B cell (primary cell): ENCODE results near the gene RCAN3. TPM values are rescaled to one million over a fixed set of nuclear protein-coding genes. Genes with fewer than 3 reads are reported as not detected.
"Not testable (repeated sequence)": the region's sequence is repeated elsewhere in the genome, so short reads cannot be mapped to it uniquely, and the experiment has no call there.

Experiments used
- ATAC-seq: fragments of 200-7000 bp; cut with Tn5 transposase; one replicate; pipeline ENCODE4 v1.10.0; 2021; ENCODE audit warnings: low read depth, mild to moderate bottlenecking, moderate number of reproducible peaks, moderate library complexity
- CTCF ChIA-PET: fragments of 350-600 bp; sonication (Branson Sonifier 250); formaldehyde crosslinking; loops from one replicate; lab custom pipeline; 2021; ENCODE audit warnings: antibody characterized with exemption, inconsistent platforms; lab: Charles Lee
- POLR2A ChIA-PET: fragments of 350-600 bp; sonication (Branson Sonifier 250); formaldehyde crosslinking; loops from one replicate; lab custom pipeline; 2021; ENCODE audit warnings: antibody characterized with exemption; lab: Charles Lee
- DNase-seq: peaks from one replicate; pipeline ENCODE4 v3.0.0; 2013
- H2AFZ ChIP-seq: 2 replicates; pipeline ENCODE4 v1.6.1; 2012; ENCODE audit warnings: mild to moderate bottlenecking, low read depth, low read length; ENCODE audit not compliant: insufficient read depth, poor library complexity, severe bottlenecking
- H3K27ac ChIP-seq, 2 donors: 1 replicate in 1 of 2; 2 replicates in 1 of 2; pipeline ENCODE4 v1.5.1; 2012 to 2013; ENCODE audit warnings: low read length in 2 of 2, mild to moderate bottlenecking in 2 of 2, moderate library complexity in 1 of 2
- H3K27me3 ChIP-seq, 4 experiments: fragments of 200-600 bp in 1 of 4; sonication (generic) in 1 of 4; replicated peaks in 1 of 4; 1 replicate in 2 of 4; 2 replicates in 2 of 4; pipeline versions ENCODE4 v1.6.1 to v1.7.0; 2013 to 2016; ENCODE audit warnings: low read length in 3 of 4, mild to moderate bottlenecking in 2 of 4, mixed read lengths in 1 of 4, moderate library complexity in 1 of 4; ENCODE audit not compliant: insufficient read depth in 4 of 4, control insufficient read depth in 3 of 4; ENCODE audit errors: control extremely low read depth in 1 of 4
- H3K36me3 ChIP-seq, 2 experiments: replicated peaks in 1 of 2; 1 replicate in 1 of 2; 2 replicates in 1 of 2; pipeline versions ENCODE4 v1.6.1 to v1.7.1; 2013; ENCODE audit warnings: low read length in 1 of 2; ENCODE audit not compliant: insufficient read depth in 2 of 2, control insufficient read depth in 1 of 2; ENCODE audit errors: control extremely low read depth in 1 of 2, extremely low read depth in 1 of 2
- H3K4me1 ChIP-seq, 2 donors: fragments of 200-600 bp in 1 of 2; sonication (generic) in 1 of 2; 1 replicate in 1 of 2; 2 replicates in 1 of 2; pipeline versions ENCODE4 v1.5.1 to v1.6.1; 2013 to 2017; ENCODE audit warnings: low read length in 2 of 2; ENCODE audit not compliant: control insufficient read depth in 2 of 2, insufficient read depth in 2 of 2
- H3K4me2 ChIP-seq: replicated peaks from 2 replicates; pipeline ENCODE3; 2012; ENCODE audit warnings: mild to moderate bottlenecking, low read depth, low read length; ENCODE audit not compliant: poor library complexity, severe bottlenecking
- H3K4me3 ChIP-seq, 5 experiments: fragments of 200-600 bp in 1 of 5; sonication (generic) in 1 of 5; 1 replicate in 3 of 5; 2 replicates in 2 of 5; pipeline versions ENCODE4 v1.5.1 to v1.7.0; 2011 to 2016; ENCODE audit warnings: low read length in 4 of 5, mild to moderate bottlenecking in 4 of 5, low read depth in 2 of 5, control low read depth in 1 of 5, moderate library complexity in 1 of 5; ENCODE audit not compliant: insufficient read depth in 1 of 5; ENCODE audit errors: control extremely low read depth in 1 of 5, extremely low read depth in 1 of 5
- H3K79me2 ChIP-seq: fragments of 200-600 bp; sonication (generic); one replicate; pipeline ENCODE4 v1.6.0; 2016; ENCODE audit warnings: low read length; ENCODE audit not compliant: control insufficient read depth, insufficient read depth
- H3K9ac ChIP-seq: fragments of 200-600 bp; sonication (generic); 2 replicates; pipeline ENCODE4 v1.6.1; 2017; ENCODE audit warnings: mild to moderate bottlenecking, low read length, moderate library complexity
- H3K9me3 ChIP-seq, 3 donors: one replicate each; pipeline versions ENCODE4 v1.6.1 to v1.7.1; 2013; ENCODE audit warnings: low read length in 2 of 3; ENCODE audit not compliant: control insufficient read depth in 2 of 3, insufficient read depth in 1 of 3; ENCODE audit errors: control extremely low read depth in 1 of 3
- H4K20me1 ChIP-seq: 2 replicates; pipeline ENCODE4 v1.6.0; 2012; ENCODE audit warnings: mild to moderate bottlenecking, low read length; ENCODE audit not compliant: insufficient read depth, control insufficient read depth, poor library complexity, severe bottlenecking
- H3K27ac Mint-ChIP-seq: one replicate; pipeline ENCODE4 v1.8.0; 2021; ENCODE audit warnings: mixed read lengths
- H3K27me3 Mint-ChIP-seq: one replicate; pipeline ENCODE4 v1.8.0; 2021; ENCODE audit warnings: mixed read lengths
- H3K4me1 Mint-ChIP-seq: one replicate; pipeline ENCODE4 v1.8.0; 2021; ENCODE audit warnings: mixed read lengths
- H3K4me3 Mint-ChIP-seq: one replicate; pipeline ENCODE4 v1.8.0; 2021; ENCODE audit warnings: mixed read lengths
- H3K9me3 Mint-ChIP-seq: one replicate; pipeline ENCODE4 v1.8.0; 2022; ENCODE audit warnings: mixed read lengths; ENCODE audit not compliant: insufficient read depth
- EZH2 ChIP-seq: IDR thresholded peaks from 2 replicates; pipeline ENCODE4 v1.6.1; 2012; ENCODE audit warnings: borderline replicate concordance, low read depth, mild to moderate bottlenecking, moderate library complexity, low read length; ENCODE audit not compliant: insufficient read depth, poor library complexity, severe bottlenecking
- WGBS: methylation state at CpG from one replicate; pipeline ENCODE4 v1.1.5; 2013; ENCODE audit warnings: missing lambda C conversion rate; ENCODE audit not compliant: insufficient coverage; 5-methylcytosine and 5-hydroxymethylcytosine counted together
- intact Hi-C: fragments of 100-400 bp; cut with micrococcal nuclease; formaldehyde crosslinking; loops from one replicate; pipeline ENCODE4 v1.10.0; 2022
- polyA plus RNA-seq: library from polyadenylated mRNA; depleted of rRNA; stranded (reverse); fragments of >200 nt; gene quantifications from 2 replicates; pipeline ENCODE4 v1.2.3, GENCODE V29; 2012
- total RNA-seq, 2 donors: library from RNA; stranded (reverse); fragments of 120-200 nt in 1 of 2; gene quantifications; 1 replicate in 1 of 2; 2 replicates in 1 of 2; pipeline versions ENCODE4 v1.2.3 to v1.2.4, GENCODE V29; 2013 to 2022
- TF ChIP-seq, protein P1 (sequence below): fragments of 200-600 bp; IDR thresholded peaks from one replicate; pipeline ENCODE4 v1.8.0; 2022; ENCODE audit warnings: antibody characterized with exemption, mild to moderate bottlenecking

The RCAN3 gene
- total and polyA plus RNA-seq, 2 donors (not counting 1 experiment from before 2014, with no cell fraction given) = 19.3 to 37.3 TPM

DNA sequence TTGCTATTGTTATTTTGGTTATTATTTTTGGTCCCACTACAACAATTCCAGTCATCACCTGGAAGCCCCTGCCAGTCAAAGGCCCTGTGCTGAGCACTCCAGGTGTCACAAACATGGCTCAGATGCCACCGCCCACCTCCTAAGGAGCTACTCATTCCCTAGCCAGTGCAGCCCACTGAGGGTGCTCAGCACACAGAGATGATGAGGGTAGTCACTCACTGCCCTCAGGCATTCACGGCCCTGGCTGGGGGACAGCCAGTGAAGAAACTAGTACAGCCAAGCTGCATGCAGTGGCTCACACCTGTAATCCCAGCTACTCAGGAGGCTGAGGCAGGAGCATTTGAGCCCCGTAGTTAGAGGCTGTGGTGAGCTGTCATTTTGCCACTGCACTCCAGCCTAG, 44.8 kb upstream of the RCAN3 start:
- H3K9me3 Mint-ChIP-seq = no peaks in the 10 kb centered on the region
- Histone ChIP-seq H3K9me3 (peaks cover 0 to 6% (median 0%) of the 10 kb centered on the region in 3 donors), H3K4me2 (no peak overlapping the region), H3K4me3 (no peak overlapping the region), H3K27ac (no peak overlapping the region), H2AFZ (no peak overlapping the region), H3K27me3 (no peaks in the 10 kb centered on the region), H3K9ac (no peak overlapping the region), H4K20me1 (no peaks in the 10 kb centered on the region), H3K79me2 (no peaks in the 10 kb centered on the region), H3K4me1 (no peaks in the 10 kb centered on the region), H3K36me3 (peaks cover 3 to 75% of the 10 kb centered on the region in 2 experiments)
- no peak overlapping the region for H3K27ac Mint-ChIP-seq
- ChIA-PET POLR2A (no interaction called here), CTCF (interaction anchor here (0.6 to 1.2 kb wide), 3 partner anchors 49 to 130 kb away, joined by 3 to 5 read pairs (median 3); no protein-coding TSS in a partner anchor)
- no peaks in the 10 kb centered on the region for H3K4me1 Mint-ChIP-seq
- WGBS = 100% methylated on average over 2 of the region's 3 CpGs
- H3K27me3 Mint-ChIP-seq = no peaks in the 10 kb centered on the region
- DNase-seq = no peak
- H3K4me3 Mint-ChIP-seq = no peak overlapping the region
- ATAC-seq = no peak
- intact Hi-C loops = no loop called here
- TF ChIP-seq, protein P1, sequence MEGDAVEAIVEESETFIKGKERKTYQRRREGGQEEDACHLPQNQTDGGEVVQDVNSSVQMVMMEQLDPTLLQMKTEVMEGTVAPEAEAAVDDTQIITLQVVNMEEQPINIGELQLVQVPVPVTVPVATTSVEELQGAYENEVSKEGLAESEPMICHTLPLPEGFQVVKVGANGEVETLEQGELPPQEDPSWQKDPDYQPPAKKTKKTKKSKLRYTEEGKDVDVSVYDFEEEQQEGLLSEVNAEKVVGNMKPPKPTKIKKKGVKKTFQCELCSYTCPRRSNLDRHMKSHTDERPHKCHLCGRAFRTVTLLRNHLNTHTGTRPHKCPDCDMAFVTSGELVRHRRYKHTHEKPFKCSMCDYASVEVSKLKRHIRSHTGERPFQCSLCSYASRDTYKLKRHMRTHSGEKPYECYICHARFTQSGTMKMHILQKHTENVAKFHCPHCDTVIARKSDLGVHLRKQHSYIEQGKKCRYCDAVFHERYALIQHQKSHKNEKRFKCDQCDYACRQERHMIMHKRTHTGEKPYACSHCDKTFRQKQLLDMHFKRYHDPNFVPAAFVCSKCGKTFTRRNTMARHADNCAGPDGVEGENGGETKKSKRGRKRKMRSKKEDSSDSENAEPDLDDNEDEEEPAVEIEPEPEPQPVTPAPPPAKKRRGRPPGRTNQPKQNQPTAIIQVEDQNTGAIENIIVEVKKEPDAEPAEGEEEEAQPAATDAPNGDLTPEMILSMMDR = no peak
- TF ChIP-seq EZH2 = no peak

DNA sequence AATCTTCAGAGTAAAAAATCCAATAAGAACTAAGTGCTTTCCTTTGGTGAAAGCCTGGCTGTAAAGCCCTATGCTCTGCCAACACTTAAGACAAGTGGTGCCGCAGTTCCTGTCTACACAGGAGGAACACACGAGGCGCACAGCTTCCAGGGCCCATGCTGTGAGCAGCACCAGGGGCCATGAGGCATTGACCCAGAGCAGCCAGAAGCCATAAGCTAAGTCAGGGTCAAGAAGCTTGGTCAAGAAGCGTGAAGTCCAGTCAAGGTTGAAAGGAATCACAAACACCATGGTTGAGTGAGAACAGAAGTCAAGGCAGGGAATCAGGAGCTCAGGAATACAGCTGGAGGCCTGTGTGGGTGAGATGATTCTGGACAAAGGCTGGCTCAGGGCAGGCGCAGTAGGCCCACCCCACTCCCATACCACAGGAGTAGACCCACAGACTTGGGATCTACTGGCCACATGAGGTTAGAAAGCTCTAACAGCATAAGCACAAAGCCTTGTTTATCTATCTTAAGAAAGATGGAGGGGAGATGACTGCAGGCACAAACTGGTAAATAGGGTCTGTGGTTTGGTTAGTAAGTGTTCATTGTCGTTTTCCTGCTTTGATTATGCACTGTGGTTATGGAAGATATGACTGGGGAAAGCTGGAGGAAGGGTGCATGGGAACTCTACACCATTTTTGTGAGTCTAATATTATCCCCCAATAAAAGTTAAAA, 42.9 kb upstream of the RCAN3 start:
- TF ChIP-seq, protein P1 = no peak
- no peak for TF ChIP-seq EZH2
- no peak overlapping the region for H3K27ac Mint-ChIP-seq
- H3K4me3 Mint-ChIP-seq = no peak overlapping the region
- Histone ChIP-seq H3K9me3 (peaks cover 0 to 6% (median 0%) of the 10 kb centered on the region in 3 donors), H2AFZ (no peak overlapping the region), H3K4me2 (no peak overlapping the region), H3K27me3 (no peaks in the 10 kb centered on the region), H3K4me1 (no peaks in the 10 kb centered on the region), H4K20me1 (no peaks in the 10 kb centered on the region), H3K79me2 (no peaks in the 10 kb centered on the region), H3K36me3 (peaks cover 3 to 69% of the 10 kb centered on the region in 2 experiments), H3K9ac (no peak overlapping the region), H3K4me3 (no peak overlapping the region), H3K27ac (no peak overlapping the region)
- ChIA-PET CTCF (interaction anchor here (1.0 to 1.4 kb wide), 2 partner anchors 127 to 132 kb away, joined by 3 to 4 read pairs; no protein-coding TSS in a partner anchor), POLR2A (interaction anchor here (0.6 kb wide), 1 partner anchor 139 kb away, joined by 6 read pairs; no protein-coding TSS in a partner anchor)
- no peaks in the 10 kb centered on the region for H3K4me1 Mint-ChIP-seq
- 100% methylated on average over 5 of the region's 6 CpGs for WGBS
- intact Hi-C loops = no loop called here
- H3K9me3 Mint-ChIP-seq = no peaks in the 10 kb centered on the region
- ATAC-seq = no peak
- no peaks in the 10 kb centered on the region for H3K27me3 Mint-ChIP-seq
- no peak for DNase-seq

GRCh38 chr1:24462128-24462527, 40.5 kb upstream of the RCAN3 start:
- H3K27ac Mint-ChIP-seq, H3K4me3 Mint-ChIP-seq, H3K4me3 ChIP-seq, H3K4me2 ChIP-seq, H3K4me1 ChIP-seq, ATAC-seq, POLR2A ChIA-PET, intact Hi-C loops, H3K9me3 ChIP-seq, H3K27ac ChIP-seq, H3K9ac ChIP-seq, H3K4me1 Mint-ChIP-seq, H3K27me3 ChIP-seq, H2AFZ ChIP-seq, H3K9me3 Mint-ChIP-seq, DNase-seq, H3K27me3 Mint-ChIP-seq, H4K20me1 ChIP-seq, H3K79me2 ChIP-seq: not testable (repeated sequence)
- H3K36me3 ChIP-seq = peaks cover 3 to 71% of the 10 kb centered on the region in 2 experiments
- 96% methylated on average over 2 of the region's 4 CpGs for WGBS
- CTCF ChIA-PET = interaction anchor here (1.1 kb wide), 1 partner anchor 125 kb away, joined by 3 read pairs; no protein-coding TSS in a partner anchor
